Upper lobe of left lung (tissue), 4 donors: Measurements from ENCODE around the gene SAMD4A.

ENCODE experiments used
- CTCF ChIP-seq, 6 experiments: fragments of 450-650 bp in 4 of 6; fragments of 200-600 bp in 2 of 6; sonication (generic) in 2 of 6; IDR thresholded peaks; one replicate each; pipeline ENCODE4 v1.5.1; 2016 to 2019; ENCODE audit warnings: antibody characterized with exemption in 6 of 6
- POLR2A ChIP-seq, 4 donors: fragments of 450-650 bp; IDR thresholded peaks; one replicate each; pipeline ENCODE4 v1.5.1; 2016 to 2017; ENCODE audit warnings: antibody characterized with exemption in 4 of 4, mild to moderate bottlenecking in 2 of 4

DNA sequence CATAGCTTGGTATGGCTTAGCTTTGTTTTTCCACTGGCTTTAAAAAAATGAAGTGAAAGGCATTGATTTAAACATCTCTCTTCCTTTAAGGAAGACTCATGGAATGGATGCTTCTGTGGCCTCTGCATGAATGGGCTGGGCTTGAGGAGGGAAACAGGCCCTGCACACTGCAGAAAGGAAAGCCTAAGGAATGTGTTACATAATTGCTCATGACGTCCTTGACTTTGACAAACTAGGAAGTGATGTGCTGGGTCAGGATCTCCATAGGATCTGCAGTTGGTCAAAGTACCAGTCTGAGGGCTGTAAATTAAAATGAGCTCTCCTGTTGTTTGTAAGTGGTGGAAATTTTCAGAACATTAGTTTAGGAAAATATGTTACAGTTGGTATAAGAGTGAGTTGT, 12.7 kb downstream of the SAMD4A start:
- TF ChIP-seq CTCF (IDR thresholded peaks at IDR 0.05) (no peak), POLR2A (IDR thresholded peaks at IDR 0.05) (no peak)
